Measurements from ENCODE around the gene LRRC75B.

DNA sequence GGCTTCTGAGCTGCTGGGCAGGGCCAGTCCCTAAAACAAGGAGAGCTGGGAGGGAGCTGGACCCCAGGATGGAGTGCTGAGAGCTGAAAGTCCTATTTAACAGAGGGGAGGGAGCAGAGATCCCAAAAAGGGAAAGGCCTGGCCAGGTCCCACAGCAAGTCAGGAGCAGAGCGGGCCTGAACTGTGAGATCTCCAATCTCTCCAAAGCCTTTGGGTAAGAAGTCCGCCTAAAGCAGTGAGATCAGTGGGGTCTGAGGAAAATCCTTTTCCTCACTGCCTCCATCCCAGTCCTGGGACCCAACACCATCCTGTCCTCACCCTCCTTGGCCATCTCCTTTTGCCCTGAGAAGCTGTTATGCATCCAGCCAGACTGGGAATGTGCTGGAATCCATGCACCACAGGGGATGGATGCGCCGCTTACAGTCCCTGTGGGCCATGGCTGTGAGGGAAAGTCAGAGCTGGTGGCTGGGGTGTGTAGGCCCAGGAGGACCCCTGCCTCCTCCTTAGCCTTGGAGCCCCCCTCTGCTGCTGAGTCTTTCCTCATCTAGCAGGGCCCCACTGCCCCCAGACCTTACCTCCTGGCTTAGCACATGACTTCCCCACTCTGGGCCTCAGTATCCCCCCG, 8.6 kb downstream of the LRRC75B start:
- TF ChIP-seq EZH2phosphoT487 (IDR thresholded peaks at IDR 0.05; ENCODE audit: insufficient read depth, low read depth) (no peak), EZH2 (IDR thresholded peaks at IDR 0.05; ENCODE audit: insufficient read depth, poor library complexity, severe bottlenecking) (no peak)
